Measurements from ENCODE around the gene ACAT1.

Gene ACAT1

DNA sequence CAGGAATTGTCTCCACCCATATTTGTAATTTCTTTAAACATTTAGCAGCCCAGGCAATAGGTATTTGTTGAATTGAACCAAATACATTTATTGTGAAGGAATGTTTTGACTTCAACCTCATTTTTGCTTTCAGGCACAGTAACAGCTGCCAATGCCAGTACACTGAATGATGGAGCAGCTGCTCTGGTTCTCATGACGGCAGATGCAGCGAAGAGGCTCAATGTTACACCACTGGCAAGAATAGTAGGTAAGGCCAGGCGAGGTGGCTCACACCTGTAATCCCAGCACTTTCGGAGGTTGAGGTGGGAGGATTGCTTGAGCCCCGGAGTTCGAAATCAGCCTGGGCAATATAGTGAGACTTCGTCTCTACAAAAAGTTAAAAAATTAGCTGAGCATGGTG lies 20.9 kb downstream of the ACAT1 start:
- TF ChIP-seq OSR1 (CRISPR knock-in tag; IDR thresholded peaks at IDR 0.05) (no peak), ARNTL (CRISPR knock-in tag; IDR thresholded peaks at IDR 0.05; ENCODE audit: borderline replicate concordance, low read depth) (no peak), GLIS3 (CRISPR knock-in tag; IDR thresholded peaks at IDR 0.05) (no peak), ZNF8 (CRISPR knock-in tag; IDR thresholded peaks at IDR 0.05) (no peak), ZNF70 (CRISPR knock-in tag; IDR thresholded peaks at IDR 0.05) (no peak), SNAI2 (CRISPR knock-in tag; IDR thresholded peaks at IDR 0.05) (no peak)

DNA sequence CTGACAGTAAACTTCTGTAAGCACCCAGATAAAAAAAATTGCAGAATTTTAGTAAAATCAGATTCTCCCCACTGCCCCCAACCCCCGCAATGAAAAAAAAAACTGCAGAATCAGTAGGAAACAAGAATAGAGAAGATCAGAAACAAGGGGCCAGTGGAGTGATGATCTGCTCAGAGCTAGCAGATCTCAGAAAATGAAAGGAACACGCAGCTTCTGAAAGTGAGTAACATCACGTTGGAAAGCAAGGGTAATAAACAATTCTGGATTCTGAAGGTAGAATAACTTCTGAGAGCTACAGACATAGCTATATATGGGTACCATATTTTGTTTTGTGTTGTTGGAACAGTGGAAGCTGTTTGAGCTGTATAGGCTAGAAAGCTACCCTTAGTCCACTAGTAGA lies 23.2 kb downstream of the ACAT1 start:
- ATAC-seq: no peak
- TF ChIP-seq OSR1 (CRISPR knock-in tag; IDR thresholded peaks at IDR 0.05): no peak
- no peak for TF ChIP-seq CSRNP3 (CRISPR knock-in tag; IDR thresholded peaks at IDR 0.05)
- TF ChIP-seq ZC3H10 (CRISPR knock-in tag; IDR thresholded peaks at IDR 0.05): no peak
- no peak for TF ChIP-seq TOX (CRISPR knock-in tag; IDR thresholded peaks at IDR 0.05; ENCODE audit: borderline replicate concordance)
- TF ChIP-seq ESRRG (CRISPR knock-in tag; IDR thresholded peaks at IDR 0.05): no peak
- TF ChIP-seq PPARA (CRISPR knock-in tag; IDR thresholded peaks at IDR 0.05; ENCODE audit: borderline replicate concordance): no peak
- no peak for TF ChIP-seq ZNF8 (CRISPR knock-in tag; IDR thresholded peaks at IDR 0.05)
- TF ChIP-seq BACH2 (CRISPR knock-in tag; IDR thresholded peaks at IDR 0.05; ENCODE audit: borderline replicate concordance): no peak
- TF ChIP-seq CSDC2 (CRISPR knock-in tag; IDR thresholded peaks at IDR 0.05): no peak
- no peak for TF ChIP-seq ARNTL (CRISPR knock-in tag; IDR thresholded peaks at IDR 0.05; ENCODE audit: borderline replicate concordance, low read depth)
- no peak for TF ChIP-seq GLIS3 (CRISPR knock-in tag; IDR thresholded peaks at IDR 0.05)
- TF ChIP-seq ZNF565 (CRISPR knock-in tag; conservative IDR thresholded peaks at IDR 0.05; ENCODE audit: low read depth): no peak
- TF ChIP-seq SNAI2 (CRISPR knock-in tag; IDR thresholded peaks at IDR 0.05): no peak
- TF ChIP-seq ZFP3 (CRISPR knock-in tag; IDR thresholded peaks at IDR 0.05): no peak
- no peak for TF ChIP-seq ZNF70 (CRISPR knock-in tag; IDR thresholded peaks at IDR 0.05)
- no peak for TF ChIP-seq TCF4 (CRISPR knock-in tag; IDR thresholded peaks at IDR 0.05; ENCODE audit: borderline replicate concordance)

More for the DNA sequence above, 20.9 kb downstream of the ACAT1 start:
- no peak for ATAC-seq

- no peak for ATAC-seq
- no peak for TF ChIP-seq PPARA (CRISPR knock-in tag; IDR thresholded peaks at IDR 0.05; ENCODE audit: borderline replicate concordance)
Observed at GRCh38 chr11:108147150-108147549, 25.8 kb downstream of the ACAT1 start.

DNA sequence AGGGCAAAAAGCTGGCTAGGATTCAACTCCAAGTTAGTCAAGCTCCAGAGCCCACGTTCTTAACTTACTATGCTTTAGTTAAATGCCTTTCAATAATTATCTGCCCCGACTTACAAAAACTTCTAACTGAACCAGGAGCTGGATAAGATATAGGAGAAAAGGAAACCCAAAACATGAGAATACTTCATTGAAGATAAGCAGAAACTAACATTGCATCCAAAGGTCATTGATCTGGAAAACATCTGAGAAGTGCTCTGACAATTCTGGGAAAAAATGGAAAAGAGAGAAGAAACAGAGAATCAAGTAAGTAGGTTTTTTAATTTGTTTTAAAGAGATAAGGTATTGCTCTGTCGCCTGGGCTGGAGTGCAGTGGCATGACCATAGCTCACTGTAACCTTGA lies 27.2 kb downstream of the ACAT1 start:
- no peak for ATAC-seq
- TF ChIP-seq, protein P1, sequence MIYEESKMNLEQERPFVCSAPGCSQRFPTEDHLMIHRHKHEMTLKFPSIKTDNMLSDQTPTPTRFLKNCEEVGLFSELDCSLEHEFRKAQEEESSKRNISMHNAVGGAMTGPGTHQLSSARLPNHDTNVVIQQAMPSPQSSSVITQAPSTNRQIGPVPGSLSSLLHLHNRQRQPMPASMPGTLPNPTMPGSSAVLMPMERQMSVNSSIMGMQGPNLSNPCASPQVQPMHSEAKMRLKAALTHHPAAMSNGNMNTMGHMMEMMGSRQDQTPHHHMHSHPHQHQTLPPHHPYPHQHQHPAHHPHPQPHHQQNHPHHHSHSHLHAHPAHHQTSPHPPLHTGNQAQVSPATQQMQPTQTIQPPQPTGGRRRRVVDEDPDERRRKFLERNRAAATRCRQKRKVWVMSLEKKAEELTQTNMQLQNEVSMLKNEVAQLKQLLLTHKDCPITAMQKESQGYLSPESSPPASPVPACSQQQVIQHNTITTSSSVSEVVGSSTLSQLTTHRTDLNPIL (CRISPR knock-in tag; IDR thresholded peaks at IDR 0.05; ENCODE audit: low read depth): no peak
- TF ChIP-seq PPARA (CRISPR knock-in tag; IDR thresholded peaks at IDR 0.05; ENCODE audit: borderline replicate concordance): no peak
- TF ChIP-seq, protein P2, sequence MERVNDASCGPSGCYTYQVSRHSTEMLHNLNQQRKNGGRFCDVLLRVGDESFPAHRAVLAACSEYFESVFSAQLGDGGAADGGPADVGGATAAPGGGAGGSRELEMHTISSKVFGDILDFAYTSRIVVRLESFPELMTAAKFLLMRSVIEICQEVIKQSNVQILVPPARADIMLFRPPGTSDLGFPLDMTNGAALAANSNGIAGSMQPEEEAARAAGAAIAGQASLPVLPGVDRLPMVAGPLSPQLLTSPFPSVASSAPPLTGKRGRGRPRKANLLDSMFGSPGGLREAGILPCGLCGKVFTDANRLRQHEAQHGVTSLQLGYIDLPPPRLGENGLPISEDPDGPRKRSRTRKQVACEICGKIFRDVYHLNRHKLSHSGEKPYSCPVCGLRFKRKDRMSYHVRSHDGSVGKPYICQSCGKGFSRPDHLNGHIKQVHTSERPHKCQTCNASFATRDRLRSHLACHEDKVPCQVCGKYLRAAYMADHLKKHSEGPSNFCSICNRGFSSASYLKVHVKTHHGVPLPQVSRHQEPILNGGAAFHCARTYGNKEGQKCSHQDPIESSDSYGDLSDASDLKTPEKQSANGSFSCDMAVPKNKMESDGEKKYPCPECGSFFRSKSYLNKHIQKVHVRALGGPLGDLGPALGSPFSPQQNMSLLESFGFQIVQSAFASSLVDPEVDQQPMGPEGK (CRISPR knock-in tag; IDR thresholded peaks at IDR 0.05; ENCODE audit: borderline replicate concordance): no peak
- TF ChIP-seq ARNTL (CRISPR knock-in tag; IDR thresholded peaks at IDR 0.05; ENCODE audit: borderline replicate concordance, low read depth): no peak
- TF ChIP-seq ZNF8 (CRISPR knock-in tag; IDR thresholded peaks at IDR 0.05): no peak
- peak; percentile 26; the same call in 1 of the 2 replicates for TF ChIP-seq ISL1 (CRISPR knock-in tag; IDR thresholded peaks at IDR 0.05)
- no peak for TF ChIP-seq BACH2 (CRISPR knock-in tag; IDR thresholded peaks at IDR 0.05; ENCODE audit: borderline replicate concordance)
- 0 out of 2 replicates have a peak, but pooled peaks have one; percentile 14 for TF ChIP-seq TCF4 (CRISPR knock-in tag; IDR thresholded peaks at IDR 0.05; ENCODE audit: borderline replicate concordance)
- TF ChIP-seq OSR1 (CRISPR knock-in tag; IDR thresholded peaks at IDR 0.05): no peak
- no peak for TF ChIP-seq RARB (CRISPR knock-in tag; IDR thresholded peaks at IDR 0.05)
- TF ChIP-seq, protein P3, sequence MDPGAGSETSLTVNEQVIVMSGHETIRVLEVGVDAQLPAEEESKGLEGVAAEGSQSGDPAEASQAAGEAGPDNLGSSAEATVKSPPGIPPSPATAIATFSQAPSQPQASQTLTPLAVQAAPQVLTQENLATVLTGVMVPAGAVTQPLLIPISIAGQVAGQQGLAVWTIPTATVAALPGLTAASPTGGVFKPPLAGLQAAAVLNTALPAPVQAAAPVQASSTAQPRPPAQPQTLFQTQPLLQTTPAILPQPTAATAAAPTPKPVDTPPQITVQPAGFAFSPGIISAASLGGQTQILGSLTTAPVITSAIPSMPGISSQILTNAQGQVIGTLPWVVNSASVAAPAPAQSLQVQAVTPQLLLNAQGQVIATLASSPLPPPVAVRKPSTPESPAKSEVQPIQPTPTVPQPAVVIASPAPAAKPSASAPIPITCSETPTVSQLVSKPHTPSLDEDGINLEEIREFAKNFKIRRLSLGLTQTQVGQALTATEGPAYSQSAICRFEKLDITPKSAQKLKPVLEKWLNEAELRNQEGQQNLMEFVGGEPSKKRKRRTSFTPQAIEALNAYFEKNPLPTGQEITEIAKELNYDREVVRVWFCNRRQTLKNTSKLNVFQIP (CRISPR knock-in tag; IDR thresholded peaks at IDR 0.05; ENCODE audit: borderline replicate concordance, low read depth): no peak
- no peak for TF ChIP-seq TSHZ2 (CRISPR knock-in tag; IDR thresholded peaks at IDR 0.05)
- no peak for TF ChIP-seq TOX (CRISPR knock-in tag; IDR thresholded peaks at IDR 0.05; ENCODE audit: borderline replicate concordance)
- no peak for TF ChIP-seq ZFP30 (CRISPR knock-in tag; IDR thresholded peaks at IDR 0.05)

Data from SK-N-SH treated with all-trans-retinoic acid at 6 μM for 48 hours (cell line).